ENCODE results near the gene CRACR2A. TPM values are rescaled to one million over a fixed set of nuclear protein-coding genes. Genes with fewer than 3 reads are reported as not detected.

Gene CRACR2A
- polyA plus RNA-seq, 3 donors from 2014 or later, result 4.0 to 33.9 (median 16.5) TPM

GRCh38 chr12:3593906-3594483 is 158.9 kb downstream of the CRACR2A start:
- Mint-ChIP-seq H3K27me3 (ENCODE audit: low read depth in 3 of 3) (peaks cover 0 to 5% (median 2%) of the 10 kb centered on the region in 3 donors), H3K4me3 (no peak overlapping the region), H3K9me3 (no peaks in the 10 kb centered on the region), H3K36me3 (no peaks in the 10 kb centered on the region), H3K4me1 (no peaks in the 10 kb centered on the region), H3K27ac (no peak overlapping the region)
- DNase-seq, result no peak

DNA sequence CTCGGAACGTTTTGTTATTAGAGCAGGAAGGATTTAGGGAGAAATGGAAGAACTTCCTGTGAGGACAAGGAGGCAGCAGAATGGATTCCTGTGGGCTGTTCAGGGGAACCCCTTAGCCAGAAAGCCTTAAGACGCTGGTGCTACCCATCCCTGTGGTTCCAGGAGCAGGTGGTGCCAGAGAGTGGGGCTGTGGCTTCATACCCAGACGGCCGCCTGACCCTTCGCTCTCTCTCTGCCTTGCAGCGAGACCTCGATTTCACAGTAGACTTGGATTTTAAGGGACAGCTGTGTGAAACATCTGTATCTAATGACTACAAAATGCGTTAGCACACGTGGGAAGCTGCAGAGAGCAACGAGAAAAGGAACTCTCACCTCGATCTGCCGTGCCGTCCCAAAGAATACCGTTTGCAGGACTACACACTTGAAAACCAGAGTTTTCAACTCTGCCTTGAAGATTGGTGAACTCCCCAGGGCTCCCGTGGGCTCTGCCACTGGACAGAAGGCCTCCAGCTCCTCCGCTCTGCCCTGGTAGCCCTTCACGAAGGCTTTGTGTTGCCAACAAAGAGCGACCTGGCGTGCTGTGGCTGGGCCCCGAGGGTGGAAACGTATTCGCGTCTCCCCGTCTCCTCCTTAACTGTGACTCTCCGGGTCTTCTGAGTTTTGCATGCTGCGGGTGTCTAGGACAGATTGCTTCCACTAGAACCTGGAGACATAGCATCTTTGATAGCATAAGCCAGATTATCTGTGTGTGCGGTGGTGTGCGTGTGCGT is 159.9 kb downstream of the CRACR2A start:
- DNase-seq, result no peak
- Mint-ChIP-seq H3K4me1 (no peaks in the 10 kb centered on the region), H3K36me3 (no peaks in the 10 kb centered on the region), H3K9me3 (no peaks in the 10 kb centered on the region), H3K27me3 (ENCODE audit: low read depth in 3 of 3) (peaks cover 2 to 5% (median 2%) of the 10 kb centered on the region in 3 donors), H3K27ac (no peak overlapping the region), H3K4me3 (no peak overlapping the region)

- no peaks in the 10 kb centered on the region for H3K36me3 Mint-ChIP-seq
- no peaks in the 10 kb centered on the region for H3K4me1 Mint-ChIP-seq
- DNase-seq, result no peak
- no peak overlapping the region for H3K4me3 Mint-ChIP-seq
- H3K27me3 Mint-ChIP-seq (ENCODE audit: low read depth in 3 of 3), result peaks cover 4 to 6% (median 4%) of the 10 kb centered on the region in 3 donors
- no peak overlapping the region for H3K27ac Mint-ChIP-seq
- no peaks in the 10 kb centered on the region for H3K9me3 Mint-ChIP-seq
Measured at GRCh38 chr12:3589745-3590144, 163.2 kb downstream of the CRACR2A start.

DNA sequence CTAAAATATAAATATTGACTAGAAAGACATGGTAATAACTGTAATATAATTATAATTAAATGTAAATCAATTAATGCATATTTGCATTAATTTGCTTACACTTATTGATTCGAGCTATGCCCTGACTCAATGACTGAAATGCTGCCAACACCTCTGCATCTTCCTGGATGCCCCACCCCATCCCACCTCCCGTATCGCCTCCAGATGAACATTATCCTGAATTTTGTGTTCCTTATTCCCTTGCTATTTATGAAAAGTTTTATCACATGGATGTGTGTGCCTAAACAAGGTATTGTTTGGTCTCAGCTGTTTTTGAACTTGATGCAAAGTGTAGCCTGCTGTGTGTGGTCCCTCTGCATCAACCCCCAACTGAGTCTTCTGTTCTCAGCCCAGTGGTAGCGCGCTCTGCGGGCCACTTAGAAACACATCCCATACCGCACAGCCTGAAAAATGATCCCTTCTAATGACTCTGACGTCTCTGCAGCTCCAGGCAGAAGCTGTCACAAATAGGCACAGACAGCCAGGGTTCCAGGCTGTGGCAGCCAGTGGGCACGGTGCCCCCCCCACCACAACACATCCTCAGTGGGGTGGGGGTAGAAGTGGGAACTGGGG is 165.4 kb downstream of the CRACR2A start:
- Mint-ChIP-seq H3K4me3 (no peak overlapping the region), H3K27ac (no peak overlapping the region), H3K4me1 (no peaks in the 10 kb centered on the region), H3K27me3 (ENCODE audit: low read depth in 3 of 3) (peaks cover 4 to 9% (median 4%) of the 10 kb centered on the region in 3 donors), H3K36me3 (no peaks in the 10 kb centered on the region), H3K9me3 (no peaks in the 10 kb centered on the region)
- DNase-seq, result no peak

DNA sequence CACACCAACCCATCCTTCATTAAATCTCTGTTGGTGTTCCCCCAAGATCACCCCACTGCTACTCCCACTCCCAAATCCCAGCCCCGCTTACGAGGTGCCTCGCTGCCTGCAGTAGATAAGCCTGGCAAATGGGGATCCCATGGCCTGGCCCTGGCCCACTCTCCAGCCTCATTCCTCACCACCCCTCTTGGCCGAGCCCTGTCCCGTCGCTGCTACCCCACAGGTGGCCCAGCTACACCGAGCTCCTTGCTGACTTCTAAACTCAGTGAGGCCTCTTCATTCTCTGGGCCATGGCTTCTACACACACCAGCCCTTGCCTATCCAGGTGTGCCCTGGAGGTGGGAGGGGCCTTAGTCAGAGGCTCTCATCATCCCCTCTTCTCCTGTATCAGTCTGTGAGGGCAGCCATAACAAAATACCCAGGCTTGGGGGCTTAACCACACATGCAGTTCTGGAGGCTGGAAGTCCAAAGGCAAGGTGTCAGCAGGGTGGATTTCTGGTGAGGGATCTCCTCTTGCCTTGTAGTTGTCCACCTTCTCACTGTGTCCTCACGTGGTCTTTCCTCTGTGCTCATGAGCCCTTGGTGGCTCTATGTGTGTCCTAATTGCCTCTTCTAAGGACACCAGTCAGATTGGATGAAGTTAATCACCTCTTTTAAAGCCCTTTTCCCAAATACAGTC is 169.1 kb downstream of the CRACR2A start:
- Mint-ChIP-seq H3K27me3 (ENCODE audit: low read depth in 3 of 3) (peaks cover 2 to 6% (median 4%) of the 10 kb centered on the region in 3 donors), H3K36me3 (no peaks in the 10 kb centered on the region), H3K4me3 (no peak overlapping the region), H3K9me3 (no peaks in the 10 kb centered on the region), H3K4me1 (no peaks in the 10 kb centered on the region), H3K27ac (no peak overlapping the region)
- DNase-seq, result no peak

- Mint-ChIP-seq H3K27ac (no peak overlapping the region), H3K27me3 (ENCODE audit: low read depth in 3 of 3) (peaks cover 0 to 3% (median 2%) of the 10 kb centered on the region in 3 donors), H3K36me3 (no peaks in the 10 kb centered on the region), H3K4me3 (no peak overlapping the region), H3K9me3 (no peaks in the 10 kb centered on the region), H3K4me1 (no peaks in the 10 kb centered on the region)
- no peak for DNase-seq
Measured at GRCh38 chr12:3580094-3580749, 172.7 kb downstream of the CRACR2A start.

- Mint-ChIP-seq H3K4me3 (no peak overlapping the region), H3K27ac (no peak overlapping the region)
Measured at GRCh38 chr12:3579446-3580093, 173.3 kb downstream of the CRACR2A start.

GRCh38 chr12:3578557-3578956 is 174.4 kb downstream of the CRACR2A start:
- no peak for DNase-seq
- no peaks in the 10 kb centered on the region for H3K36me3 Mint-ChIP-seq
- H3K27me3 Mint-ChIP-seq (ENCODE audit: low read depth in 3 of 3), result peaks cover 0 to 2% (median 0%) of the 10 kb centered on the region in 3 donors
- no peak overlapping the region for H3K27ac Mint-ChIP-seq
- no peaks in the 10 kb centered on the region for H3K9me3 Mint-ChIP-seq
- no peak overlapping the region for H3K4me3 Mint-ChIP-seq
- H3K4me1 Mint-ChIP-seq, result no peaks in the 10 kb centered on the region

More at GRCh38 chr12:3579446-3580093, 173.3 kb downstream of the CRACR2A start:
- Mint-ChIP-seq H3K9me3 (no peaks in the 10 kb centered on the region), H3K27me3 (ENCODE audit: low read depth in 3 of 3) (peaks cover 0 to 6% (median 0%) of the 10 kb centered on the region in 3 donors), H3K36me3 (no peaks in the 10 kb centered on the region), H3K4me1 (no peaks in the 10 kb centered on the region)
- DNase-seq, result no peak

DNA sequence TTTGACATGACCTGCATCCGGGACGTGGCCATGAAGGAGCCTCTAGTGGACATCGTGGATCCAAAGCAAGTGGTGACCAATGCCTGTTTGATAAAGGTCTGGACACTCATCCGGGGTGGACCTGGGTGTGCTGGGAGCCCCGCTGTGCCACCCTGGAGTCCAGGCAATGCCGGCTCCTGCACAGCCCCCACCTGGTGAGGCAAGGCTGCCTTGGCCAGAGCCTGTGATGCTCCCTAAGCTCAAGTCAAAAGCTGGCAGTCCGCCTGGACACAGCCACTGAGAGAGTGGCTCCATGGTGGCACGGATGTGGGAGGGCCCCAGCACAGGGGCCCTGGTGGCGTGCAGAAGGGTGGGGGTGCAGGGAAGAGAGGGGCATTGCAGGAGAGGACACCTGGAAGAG is 176.0 kb downstream of the CRACR2A start:
- Mint-ChIP-seq H3K36me3 (no peaks in the 10 kb centered on the region), H3K4me1 (no peaks in the 10 kb centered on the region)
- DNase-seq, result no peak

DNA sequence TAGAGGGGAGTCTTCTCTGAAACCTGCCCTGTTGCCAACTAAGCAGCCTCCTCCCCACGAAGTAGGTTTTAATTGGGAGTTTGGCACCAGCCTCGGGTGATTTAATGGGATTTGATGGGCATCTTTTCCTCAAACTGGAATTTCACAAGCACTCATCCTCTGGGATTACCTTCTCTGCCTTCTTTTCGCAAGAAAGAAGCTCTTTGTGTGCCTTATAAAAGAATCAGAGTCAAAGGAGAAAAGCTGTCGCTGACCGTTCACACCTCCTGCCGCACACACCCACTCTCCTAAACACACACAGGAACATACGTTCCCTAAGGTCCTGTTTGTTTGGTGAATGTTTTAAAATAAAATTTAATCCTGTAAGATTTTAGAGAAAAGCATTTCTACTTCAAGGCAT is 177.9 kb downstream of the CRACR2A start:
- no peak for DNase-seq
- peaks cover 0 to 2% (median 2%) of the 10 kb centered on the region in 3 donors for H3K27me3 Mint-ChIP-seq (ENCODE audit: low read depth in 3 of 3)
- no peaks in the 10 kb centered on the region for H3K36me3 Mint-ChIP-seq
- H3K4me1 Mint-ChIP-seq, result no peaks in the 10 kb centered on the region
- H3K4me3 Mint-ChIP-seq, result no peak overlapping the region
- H3K9me3 Mint-ChIP-seq, result no peaks in the 10 kb centered on the region
- no peak overlapping the region for H3K27ac Mint-ChIP-seq

More for the DNA sequence above, 176.0 kb downstream of the CRACR2A start:
- H3K27me3 Mint-ChIP-seq (ENCODE audit: low read depth in 3 of 3), result peaks cover 0 to 2% (median 2%) of the 10 kb centered on the region in 3 donors
- H3K4me3 Mint-ChIP-seq, result no peak overlapping the region
- H3K27ac Mint-ChIP-seq, result no peak overlapping the region
- H3K9me3 Mint-ChIP-seq, result no peaks in the 10 kb centered on the region

- Mint-ChIP-seq H3K9me3 (no peaks in the 10 kb centered on the region), H3K4me1 (no peaks in the 10 kb centered on the region), H3K27me3 (ENCODE audit: low read depth in 3 of 3) (peaks cover 1 to 4% (median 2%) of the 10 kb centered on the region in 3 donors), H3K36me3 (no peaks in the 10 kb centered on the region), H3K4me3 (no peak overlapping the region), H3K27ac (no peak overlapping the region)
- DNase-seq, result no peak
Measured at GRCh38 chr12:3572560-3572959, 180.3 kb downstream of the CRACR2A start.

DNA sequence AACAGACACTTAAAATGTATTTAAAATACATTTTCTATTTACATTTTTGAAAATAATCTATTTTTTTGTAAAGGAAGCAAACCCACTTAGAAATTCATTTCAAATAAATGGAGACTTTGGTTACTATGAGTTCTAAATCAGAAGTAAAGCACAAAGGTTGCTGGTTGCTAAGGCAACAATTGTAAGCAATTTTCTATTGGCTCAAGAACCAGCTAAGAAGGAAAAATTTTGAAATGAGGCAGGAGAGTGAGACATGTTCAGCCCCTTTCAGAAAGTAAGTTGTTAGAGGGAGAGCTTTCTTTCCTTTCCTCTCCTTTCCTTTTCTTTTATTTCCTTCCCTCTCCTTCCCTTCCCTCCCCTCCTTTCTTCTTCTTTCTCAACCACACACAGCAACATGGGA is 181.2 kb downstream of the CRACR2A start:
- Mint-ChIP-seq H3K4me1 (no peaks in the 10 kb centered on the region), H3K9me3 (no peaks in the 10 kb centered on the region), H3K36me3 (no peaks in the 10 kb centered on the region), H3K27ac (no peak overlapping the region), H3K4me3 (no peak overlapping the region), H3K27me3 (ENCODE audit: low read depth in 3 of 3) (peaks cover 1 to 4% (median 2%) of the 10 kb centered on the region in 3 donors)
- DNase-seq, result no peak

DNA sequence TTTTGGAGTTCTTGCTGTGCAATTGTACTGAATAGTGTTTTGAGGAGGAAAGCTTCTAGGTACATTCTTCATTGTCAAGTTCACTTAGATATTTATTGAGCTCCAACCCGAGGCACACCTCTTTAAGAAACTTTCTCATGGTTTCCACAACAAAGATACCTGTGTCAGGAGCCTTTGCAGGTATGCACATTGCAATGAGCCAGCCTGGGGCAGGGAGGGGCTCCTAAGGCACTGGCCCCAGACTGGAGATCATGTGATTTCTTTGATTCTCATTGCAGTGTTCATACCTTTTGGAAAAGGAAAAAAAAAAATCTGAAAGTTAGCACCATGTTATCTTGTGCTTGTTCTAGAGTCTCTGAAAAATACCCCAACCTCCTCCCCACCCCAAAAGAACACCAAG is 181.6 kb downstream of the CRACR2A start:
- Mint-ChIP-seq H3K27ac (no peak overlapping the region), H3K36me3 (no peaks in the 10 kb centered on the region), H3K27me3 (ENCODE audit: low read depth in 3 of 3) (peaks cover 1 to 4% (median 2%) of the 10 kb centered on the region in 3 donors), H3K4me1 (no peaks in the 10 kb centered on the region), H3K4me3 (no peak overlapping the region), H3K9me3 (no peaks in the 10 kb centered on the region)
- DNase-seq, result no peak
